ENCODE measurements around the gene KDM3A. TPM values are rescaled to one million over a fixed set of nuclear protein-coding genes. Genes with fewer than 3 reads are reported as not detected.
A peak's percentile ranks its signal among the peaks of the same experiment; 100 is the strongest.

KDM3A gene
- polyA plus RNA-seq, 1 of the 3 experiments (the other 2 are of a cell fraction), result 13.7 TPM

DNA sequence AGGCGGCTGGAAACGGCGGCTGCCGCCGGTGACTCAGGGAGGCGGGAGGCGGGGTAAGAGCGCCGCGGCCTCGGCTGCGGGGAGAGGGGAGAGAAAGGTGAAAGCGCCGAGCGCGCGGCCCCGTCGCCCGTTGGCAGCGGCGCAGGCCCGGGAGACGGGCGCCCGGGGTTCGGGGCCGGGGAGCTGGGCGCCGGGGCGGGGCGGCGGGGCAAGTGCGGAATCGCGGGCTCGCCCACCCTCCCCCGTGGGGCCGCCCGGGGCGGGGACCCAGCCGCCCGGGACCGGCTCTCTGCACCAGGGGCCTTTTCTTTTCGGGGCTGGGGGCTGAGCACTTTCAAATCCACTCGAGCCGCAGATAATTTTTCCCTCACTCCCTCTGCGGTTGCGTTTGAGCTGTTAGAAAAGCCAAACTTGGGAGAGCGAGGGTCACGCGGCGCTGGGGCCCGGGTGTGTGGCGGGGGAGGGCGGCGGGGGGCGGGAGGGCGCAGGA lies 266 bp downstream of the KDM3A start (continued):
- TF ChIP-seq, protein P1, sequence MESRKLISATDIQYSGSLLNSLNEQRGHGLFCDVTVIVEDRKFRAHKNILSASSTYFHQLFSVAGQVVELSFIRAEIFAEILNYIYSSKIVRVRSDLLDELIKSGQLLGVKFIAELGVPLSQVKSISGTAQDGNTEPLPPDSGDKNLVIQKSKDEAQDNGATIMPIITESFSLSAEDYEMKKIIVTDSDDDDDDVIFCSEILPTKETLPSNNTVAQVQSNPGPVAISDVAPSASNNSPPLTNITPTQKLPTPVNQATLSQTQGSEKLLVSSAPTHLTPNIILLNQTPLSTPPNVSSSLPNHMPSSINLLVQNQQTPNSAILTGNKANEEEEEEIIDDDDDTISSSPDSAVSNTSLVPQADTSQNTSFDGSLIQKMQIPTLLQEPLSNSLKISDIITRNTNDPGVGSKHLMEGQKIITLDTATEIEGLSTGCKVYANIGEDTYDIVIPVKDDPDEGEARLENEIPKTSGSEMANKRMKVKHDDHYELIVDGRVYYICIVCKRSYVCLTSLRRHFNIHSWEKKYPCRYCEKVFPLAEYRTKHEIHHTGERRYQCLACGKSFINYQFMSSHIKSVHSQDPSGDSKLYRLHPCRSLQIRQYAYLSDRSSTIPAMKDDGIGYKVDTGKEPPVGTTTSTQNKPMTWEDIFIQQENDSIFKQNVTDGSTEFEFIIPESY (IDR thresholded peaks at IDR 0.05; ENCODE audit: borderline replicate concordance, low read depth), result no peak
- no peak for TF ChIP-seq SMC3 (IDR thresholded peaks at IDR 0.05; ENCODE audit: low read depth, low read length)
- peak; percentile 54; the same call in 1 of the 2 replicates for TF ChIP-seq MXI1 (IDR thresholded peaks at IDR 0.05; ENCODE audit: low read depth, low read length)
- no peak for TF ChIP-seq RXRA (IDR thresholded peaks at IDR 0.05; ENCODE audit: borderline replicate concordance, low read depth)
- TF ChIP-seq JUND (IDR thresholded peaks at IDR 0.05), result no peak
- TF ChIP-seq, protein P2, sequence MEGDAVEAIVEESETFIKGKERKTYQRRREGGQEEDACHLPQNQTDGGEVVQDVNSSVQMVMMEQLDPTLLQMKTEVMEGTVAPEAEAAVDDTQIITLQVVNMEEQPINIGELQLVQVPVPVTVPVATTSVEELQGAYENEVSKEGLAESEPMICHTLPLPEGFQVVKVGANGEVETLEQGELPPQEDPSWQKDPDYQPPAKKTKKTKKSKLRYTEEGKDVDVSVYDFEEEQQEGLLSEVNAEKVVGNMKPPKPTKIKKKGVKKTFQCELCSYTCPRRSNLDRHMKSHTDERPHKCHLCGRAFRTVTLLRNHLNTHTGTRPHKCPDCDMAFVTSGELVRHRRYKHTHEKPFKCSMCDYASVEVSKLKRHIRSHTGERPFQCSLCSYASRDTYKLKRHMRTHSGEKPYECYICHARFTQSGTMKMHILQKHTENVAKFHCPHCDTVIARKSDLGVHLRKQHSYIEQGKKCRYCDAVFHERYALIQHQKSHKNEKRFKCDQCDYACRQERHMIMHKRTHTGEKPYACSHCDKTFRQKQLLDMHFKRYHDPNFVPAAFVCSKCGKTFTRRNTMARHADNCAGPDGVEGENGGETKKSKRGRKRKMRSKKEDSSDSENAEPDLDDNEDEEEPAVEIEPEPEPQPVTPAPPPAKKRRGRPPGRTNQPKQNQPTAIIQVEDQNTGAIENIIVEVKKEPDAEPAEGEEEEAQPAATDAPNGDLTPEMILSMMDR (IDR thresholded peaks at IDR 0.05), result no peak
- TF ChIP-seq POLR2AphosphoS5 (IDR thresholded peaks at IDR 0.05; ENCODE audit: low read depth, low read length), result peak; percentile 91
- TF ChIP-seq YY1 (IDR thresholded peaks at IDR 0.05; ENCODE audit: low read depth), result no peak
- TF ChIP-seq, protein P3, sequence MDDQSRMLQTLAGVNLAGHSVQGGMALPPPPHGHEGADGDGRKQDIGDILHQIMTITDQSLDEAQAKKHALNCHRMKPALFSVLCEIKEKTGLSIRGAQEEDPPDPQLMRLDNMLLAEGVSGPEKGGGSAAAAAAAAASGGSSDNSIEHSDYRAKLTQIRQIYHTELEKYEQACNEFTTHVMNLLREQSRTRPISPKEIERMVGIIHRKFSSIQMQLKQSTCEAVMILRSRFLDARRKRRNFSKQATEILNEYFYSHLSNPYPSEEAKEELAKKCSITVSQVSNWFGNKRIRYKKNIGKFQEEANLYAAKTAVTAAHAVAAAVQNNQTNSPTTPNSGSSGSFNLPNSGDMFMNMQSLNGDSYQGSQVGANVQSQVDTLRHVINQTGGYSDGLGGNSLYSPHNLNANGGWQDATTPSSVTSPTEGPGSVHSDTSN (IDR thresholded peaks at IDR 0.05), result no peak
- no peak for TF ChIP-seq TCF12 (IDR thresholded peaks at IDR 0.05)
- no peak for TF ChIP-seq TEAD4 (IDR thresholded peaks at IDR 0.05; ENCODE audit: borderline replicate concordance, insufficient read depth)
- TF ChIP-seq, protein P4, sequence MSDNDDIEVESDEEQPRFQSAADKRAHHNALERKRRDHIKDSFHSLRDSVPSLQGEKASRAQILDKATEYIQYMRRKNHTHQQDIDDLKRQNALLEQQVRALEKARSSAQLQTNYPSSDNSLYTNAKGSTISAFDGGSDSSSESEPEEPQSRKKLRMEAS (IDR thresholded peaks at IDR 0.05; ENCODE audit: low read depth), result no peak
- TF ChIP-seq FOXM1 (IDR thresholded peaks at IDR 0.05; ENCODE audit: low read depth), result no peak
- TF ChIP-seq RCOR1 (IDR thresholded peaks at IDR 0.05; ENCODE audit: low read length), result no peak
- TF ChIP-seq, protein P5, sequence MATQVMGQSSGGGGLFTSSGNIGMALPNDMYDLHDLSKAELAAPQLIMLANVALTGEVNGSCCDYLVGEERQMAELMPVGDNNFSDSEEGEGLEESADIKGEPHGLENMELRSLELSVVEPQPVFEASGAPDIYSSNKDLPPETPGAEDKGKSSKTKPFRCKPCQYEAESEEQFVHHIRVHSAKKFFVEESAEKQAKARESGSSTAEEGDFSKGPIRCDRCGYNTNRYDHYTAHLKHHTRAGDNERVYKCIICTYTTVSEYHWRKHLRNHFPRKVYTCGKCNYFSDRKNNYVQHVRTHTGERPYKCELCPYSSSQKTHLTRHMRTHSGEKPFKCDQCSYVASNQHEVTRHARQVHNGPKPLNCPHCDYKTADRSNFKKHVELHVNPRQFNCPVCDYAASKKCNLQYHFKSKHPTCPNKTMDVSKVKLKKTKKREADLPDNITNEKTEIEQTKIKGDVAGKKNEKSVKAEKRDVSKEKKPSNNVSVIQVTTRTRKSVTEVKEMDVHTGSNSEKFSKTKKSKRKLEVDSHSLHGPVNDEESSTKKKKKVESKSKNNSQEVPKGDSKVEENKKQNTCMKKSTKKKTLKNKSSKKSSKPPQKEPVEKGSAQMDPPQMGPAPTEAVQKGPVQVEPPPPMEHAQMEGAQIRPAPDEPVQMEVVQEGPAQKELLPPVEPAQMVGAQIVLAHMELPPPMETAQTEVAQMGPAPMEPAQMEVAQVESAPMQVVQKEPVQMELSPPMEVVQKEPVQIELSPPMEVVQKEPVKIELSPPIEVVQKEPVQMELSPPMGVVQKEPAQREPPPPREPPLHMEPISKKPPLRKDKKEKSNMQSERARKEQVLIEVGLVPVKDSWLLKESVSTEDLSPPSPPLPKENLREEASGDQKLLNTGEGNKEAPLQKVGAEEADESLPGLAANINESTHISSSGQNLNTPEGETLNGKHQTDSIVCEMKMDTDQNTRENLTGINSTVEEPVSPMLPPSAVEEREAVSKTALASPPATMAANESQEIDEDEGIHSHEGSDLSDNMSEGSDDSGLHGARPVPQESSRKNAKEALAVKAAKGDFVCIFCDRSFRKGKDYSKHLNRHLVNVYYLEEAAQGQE (IDR thresholded peaks at IDR 0.05; ENCODE audit: low read depth, low read length), result no peak
- 0 out of 2 replicates have a peak, but pooled peaks have one; percentile 7 for TF ChIP-seq NRF1 (IDR thresholded peaks at IDR 0.05; ENCODE audit: low read depth, low read length)
- no peak for TF ChIP-seq SIN3A (IDR thresholded peaks at IDR 0.05; ENCODE audit: borderline replicate concordance, low read depth, low read length)
